Left lobe of liver (tissue), 2 donors: ENCODE results near the gene PLA1A. TPM values are rescaled to one million over a fixed set of nuclear protein-coding genes. Genes with fewer than 3 reads are reported as not detected.
"Not testable (repeated sequence)": the region's sequence is repeated elsewhere in the genome, so short reads cannot be mapped to it uniquely, and the experiment has no call there.

Experiments used
- ATAC-seq: fragments of 200-7000 bp; cut with Tn5 transposase; one replicate; pipeline ENCODE4 v1.9.1; 2020; ENCODE audit warnings: mild to moderate bottlenecking, moderate library complexity
- DNase-seq: peaks from one replicate; pipeline ENCODE4 v3.0.0-alpha.2; 2020; ENCODE audit warnings: low spot score
- total RNA-seq: library from RNA; stranded (reverse); gene quantifications from one replicate; pipeline ENCODE4 v1.2.1, GENCODE V29; 2021
- donor health status: DM: no; HTN: no; CAD: no; lungs with moderate emphysema.
- donor health status: DM: no; HTN: yes; CAD: no.

PLA1A gene
- total RNA-seq, 1 donor from 2014 or later, result 13.5 TPM

DNA sequence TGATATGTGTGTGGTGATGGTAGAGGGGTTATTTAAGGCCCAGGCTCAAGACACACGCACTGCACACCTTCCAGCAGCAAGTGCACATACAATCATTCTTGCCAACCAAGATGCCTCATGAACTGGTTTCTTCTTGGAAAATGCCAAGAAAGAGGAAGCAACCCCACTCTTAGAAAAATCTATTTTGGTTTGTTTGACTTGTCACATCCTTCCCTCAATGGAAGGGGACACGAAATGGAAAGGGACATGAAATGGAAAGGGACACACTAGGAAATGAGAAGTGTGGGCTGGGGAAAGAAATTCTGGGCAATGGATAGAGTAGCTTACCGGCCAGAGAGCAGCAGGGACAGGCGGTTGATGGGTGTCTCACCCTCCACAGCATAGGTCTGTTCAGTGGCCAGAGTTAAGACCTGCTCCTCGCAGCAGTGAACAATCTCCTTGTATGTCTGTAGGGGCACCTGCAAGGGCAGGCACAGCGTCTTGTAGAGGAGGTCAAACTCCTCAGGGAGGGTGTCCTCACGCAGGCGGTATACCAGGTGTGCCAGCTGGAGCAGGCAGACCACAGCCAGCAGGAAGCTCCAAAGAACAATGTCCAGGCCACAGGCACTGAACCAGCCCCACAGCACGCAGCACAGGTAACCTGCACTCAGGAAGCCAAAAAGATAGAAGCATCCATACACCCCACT lies 62.1 kb downstream of the PLA1A start:
- no peak for ATAC-seq
- no peak for DNase-seq

DNA sequence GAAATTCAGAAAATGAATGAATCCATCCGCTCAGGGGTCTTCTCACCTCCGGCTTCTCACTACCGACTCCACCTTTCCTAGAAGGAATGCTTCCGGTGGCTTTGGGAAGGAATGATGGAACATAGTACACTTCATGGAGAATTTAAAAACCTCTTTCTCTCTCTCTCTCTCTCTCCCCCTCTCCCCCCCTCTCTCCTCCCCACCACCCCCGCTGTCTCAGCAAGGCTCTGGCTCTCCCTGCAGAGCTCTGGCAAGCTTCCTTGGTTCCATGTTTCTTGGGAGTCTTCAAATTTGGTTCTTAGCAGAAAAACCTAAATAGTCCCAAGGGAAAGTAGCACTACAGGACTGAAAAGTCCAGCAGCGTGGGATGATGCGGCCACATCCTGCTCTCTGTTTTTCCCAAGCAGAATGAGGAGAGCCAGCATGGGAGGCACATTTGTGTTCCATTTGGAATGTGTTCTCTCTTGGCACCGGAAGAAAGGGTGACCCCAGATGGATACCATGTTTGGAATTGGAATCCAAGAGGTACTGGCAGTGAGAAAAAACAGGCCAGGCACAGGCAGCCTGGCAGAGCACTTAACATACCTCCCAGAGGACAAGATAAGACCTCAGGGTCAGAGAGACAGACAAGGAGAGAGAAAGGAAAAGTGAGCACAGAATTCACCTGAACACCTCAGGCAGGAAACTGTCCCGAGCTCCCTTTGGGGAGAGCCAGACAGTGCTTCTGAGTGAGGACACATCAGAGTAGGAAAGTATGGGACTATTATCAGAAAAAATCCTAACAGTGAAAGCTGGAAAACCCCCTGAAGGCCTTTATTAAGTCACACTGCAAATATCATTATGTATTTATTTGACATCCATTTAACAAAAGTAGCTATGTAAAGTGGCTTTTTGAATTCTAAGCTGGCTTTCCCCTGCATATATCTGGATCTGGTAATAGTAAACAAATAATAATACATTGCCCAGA lies 63.1 kb downstream of the PLA1A start, which contains the start of gene POPDC2:
Gene POPDC2 (minus strand): TSS at position 116 of the 967 bp plus-strand sequence. CDS start 166 bp downstream, outside the sequence.
- ATAC-seq (no peak), DNase-seq (no peak)

DNA sequence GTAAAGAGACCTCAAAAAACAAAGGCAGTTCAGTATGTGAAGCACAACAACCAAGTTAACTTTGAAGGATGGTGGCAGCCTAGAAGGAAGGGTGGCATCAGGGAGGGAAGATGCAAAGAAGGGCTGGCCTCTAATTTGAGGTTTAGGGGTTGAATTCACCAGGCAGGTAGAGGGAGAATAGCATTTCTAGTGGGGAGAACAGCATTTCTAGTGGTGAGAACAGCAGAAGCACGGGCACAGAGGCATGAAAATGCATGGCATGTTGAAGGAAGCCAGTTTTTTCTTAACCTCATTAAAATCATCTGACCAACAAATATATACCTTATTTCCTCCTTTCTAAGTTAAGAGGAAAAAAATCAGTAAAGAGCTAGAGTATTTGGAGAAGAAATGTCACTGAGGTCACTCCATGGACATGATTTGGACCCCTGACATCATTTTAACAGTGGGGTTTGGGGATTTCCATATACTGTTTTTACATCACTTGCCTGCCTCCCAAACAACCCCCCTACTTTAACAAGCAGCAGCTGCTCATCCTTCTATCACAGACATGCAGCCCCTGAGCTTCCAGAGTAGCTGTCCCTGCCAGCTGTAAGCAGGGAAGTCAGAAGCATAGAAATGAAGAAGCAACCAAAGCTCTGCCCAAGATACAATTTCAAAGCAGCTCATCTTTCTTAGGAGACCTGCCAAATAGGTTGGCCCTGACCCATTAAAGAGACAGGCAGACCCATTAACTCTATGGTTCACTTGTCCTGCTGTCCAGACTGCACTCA lies 65.1 kb downstream of the PLA1A start:
- DNase-seq (no peak), ATAC-seq (peak; percentile 23)

DNA sequence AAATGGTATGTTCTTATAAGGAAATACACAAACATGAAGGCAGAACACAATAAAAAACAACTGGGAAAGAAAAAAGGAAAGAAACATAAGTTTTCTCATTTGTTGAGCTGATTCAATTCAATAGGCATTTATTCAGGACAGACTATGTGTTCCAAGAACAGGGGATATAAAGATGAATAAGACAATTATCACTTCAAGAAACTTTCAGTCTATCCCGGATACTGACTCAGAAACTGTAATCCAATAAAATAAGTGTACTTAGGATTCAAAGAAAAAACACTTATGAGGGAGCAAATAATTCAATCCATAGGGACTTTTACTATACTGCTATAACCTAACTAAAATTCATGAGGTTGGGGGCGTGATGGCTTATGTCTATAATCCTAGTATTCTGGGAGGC lies 66.2 kb downstream of the PLA1A start:
- no peak for DNase-seq
- no peak for ATAC-seq

DNA sequence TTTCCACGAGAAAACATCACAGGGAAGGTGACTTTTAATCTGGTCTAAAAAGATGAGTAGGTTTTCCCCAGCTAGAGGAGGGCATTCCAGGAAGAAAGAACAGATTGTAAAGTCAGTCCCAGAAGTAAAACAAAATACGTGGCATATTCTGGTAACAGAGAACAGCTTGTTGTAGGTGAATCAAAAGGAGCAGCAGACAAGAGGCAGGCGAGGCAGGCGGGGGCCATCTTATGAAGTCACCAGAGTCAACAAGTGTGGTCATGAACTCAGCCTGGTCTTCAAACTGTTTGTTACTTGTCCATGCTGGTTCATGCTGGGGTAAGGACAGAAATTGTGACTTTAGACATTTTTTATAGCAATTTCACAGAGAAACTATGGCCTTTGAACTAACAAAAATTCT lies 66.7 kb downstream of the PLA1A start:
- DNase-seq (no peak), ATAC-seq (no peak)

DNA sequence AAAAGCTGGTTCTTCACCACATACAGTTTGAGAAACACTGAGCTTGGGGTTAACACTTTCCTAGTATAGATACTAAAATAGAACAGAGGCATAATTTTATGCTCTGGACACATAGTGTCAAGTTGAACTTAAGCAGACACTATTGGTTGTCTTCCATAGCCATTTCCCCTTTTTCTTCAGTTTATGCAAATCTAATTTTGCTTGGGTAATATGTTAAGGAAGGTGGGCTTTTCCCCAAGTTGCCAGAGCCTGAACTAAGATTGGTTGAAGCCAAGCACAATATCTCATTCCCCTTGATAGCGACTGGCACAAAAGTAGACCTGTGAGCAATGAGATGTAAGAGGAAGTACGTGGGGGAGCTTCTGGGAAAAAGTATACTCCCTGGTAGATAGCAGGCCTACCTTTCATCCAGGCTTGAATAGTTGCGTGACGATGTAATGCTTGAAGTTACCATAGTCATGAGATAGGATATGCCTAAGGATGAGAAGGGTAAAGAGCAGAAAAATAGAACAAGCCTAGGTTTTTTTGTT lies 67.2 kb downstream of the PLA1A start:
- no peak for DNase-seq
- no peak for ATAC-seq

DNA sequence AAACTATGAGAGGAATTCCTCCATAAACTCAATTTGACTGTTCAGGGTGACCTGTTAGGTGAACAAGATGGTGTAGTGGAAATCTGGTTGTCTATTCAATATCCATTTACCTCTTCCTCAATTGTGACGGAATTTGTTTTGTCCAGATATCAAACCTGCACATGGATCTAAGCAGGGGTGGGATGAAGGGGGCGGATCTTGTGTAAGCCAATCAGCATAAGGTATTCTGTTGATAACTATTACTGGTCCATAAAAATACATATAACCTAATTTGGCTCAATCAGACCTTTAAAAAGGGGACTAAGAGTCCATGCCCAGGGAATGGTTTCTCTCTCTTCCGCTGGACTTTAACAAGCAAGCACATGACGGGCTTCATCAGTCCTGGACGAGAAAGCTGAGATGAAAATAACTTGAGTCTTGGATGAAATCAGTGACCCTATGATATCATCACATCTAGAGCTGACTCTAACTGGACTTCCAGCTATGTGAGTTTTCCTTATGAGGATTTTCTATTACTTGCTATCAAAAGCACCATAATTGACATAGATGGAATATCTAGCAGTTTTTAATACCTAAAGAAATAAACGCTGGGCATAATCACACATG lies 68.4 kb downstream of the PLA1A start:
- DNase-seq (no peak), ATAC-seq (no peak)

DNA sequence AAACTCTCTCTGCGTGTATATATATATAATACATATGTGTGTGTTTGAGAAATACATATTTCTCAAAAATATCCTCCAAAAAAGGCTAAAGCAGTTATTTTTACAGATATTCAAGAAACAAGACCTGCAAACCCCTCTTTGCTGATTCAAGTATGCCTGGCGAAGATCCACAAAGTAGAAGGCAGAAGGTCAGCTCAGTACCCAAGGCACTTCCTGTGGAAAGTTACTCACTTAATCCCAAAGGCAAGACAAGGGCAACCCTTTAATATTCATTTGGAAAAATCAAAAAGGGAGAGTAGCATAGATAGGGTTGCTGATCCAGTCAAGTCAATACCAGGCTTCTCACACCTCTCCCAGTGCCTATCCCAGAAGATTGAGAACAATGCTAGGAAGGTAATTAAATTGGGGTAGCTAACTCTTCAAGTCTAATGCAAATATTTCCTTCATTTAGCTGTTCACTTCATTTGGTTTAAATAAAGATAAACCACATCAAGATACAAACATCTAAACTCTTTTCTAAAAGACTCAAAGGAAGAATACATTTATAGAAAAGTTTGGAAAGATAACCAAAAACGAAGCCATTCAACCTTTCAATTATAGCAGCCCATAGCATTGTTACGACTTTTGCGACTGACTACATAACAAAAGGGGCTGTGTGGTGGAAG lies 72.4 kb downstream of the PLA1A start:
- DNase-seq (no peak), ATAC-seq (no peak)

DNA sequence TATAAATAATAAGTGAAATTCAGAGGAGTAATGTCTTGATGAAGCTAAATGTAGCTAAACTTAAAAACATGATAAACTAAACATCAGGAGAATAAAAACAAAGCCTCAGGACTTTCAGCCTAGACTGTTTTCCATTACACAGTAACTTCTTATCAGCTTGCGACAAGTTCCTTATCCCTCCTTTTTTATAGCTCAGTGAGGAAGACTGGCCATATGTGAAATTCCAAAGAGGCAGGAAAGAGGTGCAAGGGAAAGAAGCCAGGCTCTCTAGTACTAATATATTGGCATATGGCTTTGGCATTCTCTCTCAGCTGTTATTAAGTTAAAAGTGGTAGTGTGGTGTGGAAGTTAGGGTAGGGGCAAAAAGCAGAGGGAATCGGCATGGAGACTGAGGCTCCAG lies 75.1 kb downstream of the PLA1A start:
- no peak for ATAC-seq
- no peak for DNase-seq

DNA sequence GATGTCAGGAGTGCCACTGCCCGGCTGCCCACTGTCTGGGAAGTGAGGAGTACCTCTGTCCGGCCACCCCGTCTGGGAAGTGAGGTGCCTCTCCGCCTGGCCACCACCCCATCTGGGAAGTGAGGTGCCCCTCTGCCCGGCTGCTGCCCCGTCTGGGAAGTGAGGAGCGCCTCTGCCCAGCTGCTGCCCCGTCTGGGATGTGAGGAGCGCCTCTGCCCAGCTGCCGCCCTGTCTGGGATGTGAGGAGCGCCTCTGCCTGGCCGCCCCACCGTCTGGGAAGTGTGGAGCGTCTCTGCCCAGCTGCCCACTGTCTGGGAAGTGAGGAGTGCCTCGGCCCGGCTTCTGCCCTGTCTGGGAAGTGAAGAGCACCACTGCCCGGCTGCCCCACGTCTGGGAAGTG lies 76.2 kb downstream of the PLA1A start:
- DNase-seq (no peak), ATAC-seq (no peak)

DNA sequence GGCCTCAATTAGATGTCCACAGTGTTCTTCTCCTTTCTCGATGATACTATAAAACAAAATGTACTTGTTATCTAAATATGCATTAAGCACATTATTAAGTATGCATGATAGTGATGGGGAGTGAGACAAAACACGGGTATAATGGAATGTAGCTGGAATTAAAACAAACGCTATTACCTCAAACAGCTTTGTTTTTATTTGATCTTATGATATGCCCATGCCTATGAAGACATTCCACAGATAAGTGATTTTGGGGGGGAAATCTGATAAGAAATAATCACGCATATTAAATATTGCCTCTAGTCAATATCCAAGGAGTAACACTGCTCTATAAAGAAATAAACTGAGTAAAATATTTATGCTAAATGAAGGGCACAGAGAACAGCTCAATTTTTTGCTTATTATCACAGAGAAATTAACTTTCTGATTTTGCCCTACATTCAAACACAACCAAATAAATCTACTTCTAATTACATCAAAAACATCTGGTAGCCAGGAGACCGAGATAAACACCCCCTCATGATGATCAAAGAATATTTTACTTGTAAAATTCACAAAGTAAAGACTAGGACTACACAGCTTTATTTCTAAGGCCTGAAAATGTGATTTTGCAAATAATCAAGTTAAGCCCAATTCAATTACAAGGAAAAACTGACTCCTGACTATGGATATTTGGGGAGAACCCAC lies 77.6 kb downstream of the PLA1A start:
- no peak for ATAC-seq

DNA sequence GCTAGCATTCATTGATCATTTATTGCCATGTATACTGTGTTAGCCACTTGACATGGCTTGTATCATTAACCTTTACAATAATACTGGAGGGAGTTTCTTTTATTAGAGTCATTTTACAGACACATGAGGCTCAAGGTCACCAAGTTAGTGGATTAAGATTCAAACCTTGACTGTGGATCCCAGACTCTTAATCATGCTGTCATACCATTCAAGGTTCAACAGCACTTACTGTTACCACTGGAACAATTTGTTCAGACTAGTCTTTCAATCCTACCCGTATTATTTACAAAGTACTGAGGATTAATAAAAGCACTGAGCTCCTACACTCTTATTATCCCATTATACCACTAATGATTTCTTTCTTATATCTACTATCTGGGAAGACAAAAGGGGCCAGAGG lies 78.3 kb downstream of the PLA1A start:
- no peak for ATAC-seq

More for the DNA sequence above, 77.6 kb downstream of the PLA1A start:
- DNase-seq, result no peak

DNA sequence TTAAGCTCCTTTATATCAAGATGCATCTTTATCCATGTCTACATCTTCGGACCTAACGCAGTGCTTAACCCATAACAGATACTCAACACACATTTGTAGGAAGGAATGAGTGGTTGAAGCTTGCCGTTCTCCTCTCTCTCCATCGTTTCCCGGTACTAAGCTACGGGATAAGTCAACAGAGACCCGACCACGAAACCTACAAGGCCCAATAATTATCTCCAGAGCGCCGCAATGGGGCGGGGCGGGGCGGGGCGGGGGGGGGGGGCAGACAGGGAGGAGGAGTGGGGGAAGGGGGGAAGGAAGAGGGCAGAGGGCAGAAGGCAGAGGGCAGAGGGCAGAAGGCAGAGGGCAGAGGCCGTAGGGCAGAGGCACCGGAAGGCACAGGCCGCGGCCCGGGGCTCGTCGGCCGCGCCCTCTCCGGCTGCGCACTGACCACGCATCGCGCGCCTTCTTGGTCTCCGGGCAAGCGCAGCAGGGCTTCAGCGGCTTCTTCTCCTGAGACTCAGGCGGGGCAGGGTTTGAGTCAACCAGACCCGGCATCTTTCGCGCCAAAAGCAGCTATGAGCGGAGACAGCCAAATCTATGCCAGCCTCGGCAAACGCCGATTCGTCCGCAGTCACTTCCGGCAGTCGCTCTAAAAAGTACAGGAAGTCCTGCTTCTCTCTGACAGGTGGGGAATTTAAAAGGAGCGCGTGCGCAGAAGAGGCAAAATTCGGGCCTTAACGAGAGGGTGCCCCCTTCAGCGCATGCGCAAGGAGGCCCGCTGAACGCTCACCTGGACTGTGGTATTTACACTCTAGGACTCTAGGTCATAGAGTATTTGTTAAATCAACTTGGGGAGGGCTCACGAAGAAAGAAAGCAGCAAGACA lies 79.3 kb downstream of the PLA1A start, which contains the start of gene COX17:
Gene COX17 (minus strand): TSS at position 636 of the 870 bp plus-strand sequence. CDS start 96 bp downstream, at position 540.
- ATAC-seq (peak; percentile 97), DNase-seq (peak; percentile 99)

More for the DNA sequence above, 78.3 kb downstream of the PLA1A start:
- DNase-seq, result no peak

DNA sequence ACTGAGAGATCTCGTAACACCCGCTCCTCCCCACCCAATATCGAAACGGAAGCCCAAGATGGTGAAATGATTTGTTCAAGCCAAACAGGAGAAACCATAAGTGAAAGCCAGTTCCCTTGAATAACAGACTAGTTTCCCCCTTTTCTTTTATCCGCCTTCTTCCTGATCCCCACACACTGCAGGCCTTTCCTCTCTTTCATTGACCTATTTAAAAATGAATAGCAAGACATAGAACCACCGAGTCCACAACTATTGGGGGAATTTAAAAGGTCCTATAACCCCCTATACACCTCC lies 79.9 kb downstream of the PLA1A start:
- ATAC-seq, result no peak
- no peak for DNase-seq

DNA sequence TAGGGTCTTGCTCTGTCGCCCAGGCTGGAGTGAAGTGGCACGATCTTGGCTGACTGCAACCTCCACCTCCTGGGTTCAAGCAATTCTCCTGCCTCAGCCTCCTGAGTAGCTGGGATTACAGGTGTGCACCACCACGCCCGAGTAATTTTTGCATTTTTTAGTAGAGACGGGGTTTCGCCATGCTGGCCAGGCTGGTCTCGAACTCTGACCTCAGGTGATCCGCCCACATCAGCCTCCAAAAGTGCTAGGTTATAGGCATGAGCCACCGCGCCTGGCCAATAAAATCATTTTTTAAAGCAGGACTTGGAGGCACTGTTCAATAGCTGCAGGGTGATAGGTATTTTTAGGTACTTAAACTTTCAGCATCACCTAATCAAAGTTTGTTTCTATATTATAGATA lies 80.5 kb downstream of the PLA1A start:
- not testable (repeated sequence) for ATAC-seq, DNase-seq
